AG09319 (cell line): ENCODE data around the gene VSIG10L.

Experiments used
- DNase-seq: peaks from one replicate; pipeline ENCODE4 v3.0.0-alpha.2; 2010; ENCODE audit warnings: low read depth; ENCODE audit errors: extremely low read depth
- TF ChIP-seq, protein P1 (sequence below): IDR thresholded peaks from 2 replicates; pipeline ENCODE4 v1.5.1; 2011; ENCODE audit warnings: low read depth, mild to moderate bottlenecking, inconsistent platforms, low read length, moderate library complexity

Gene VSIG10L

DNA sequence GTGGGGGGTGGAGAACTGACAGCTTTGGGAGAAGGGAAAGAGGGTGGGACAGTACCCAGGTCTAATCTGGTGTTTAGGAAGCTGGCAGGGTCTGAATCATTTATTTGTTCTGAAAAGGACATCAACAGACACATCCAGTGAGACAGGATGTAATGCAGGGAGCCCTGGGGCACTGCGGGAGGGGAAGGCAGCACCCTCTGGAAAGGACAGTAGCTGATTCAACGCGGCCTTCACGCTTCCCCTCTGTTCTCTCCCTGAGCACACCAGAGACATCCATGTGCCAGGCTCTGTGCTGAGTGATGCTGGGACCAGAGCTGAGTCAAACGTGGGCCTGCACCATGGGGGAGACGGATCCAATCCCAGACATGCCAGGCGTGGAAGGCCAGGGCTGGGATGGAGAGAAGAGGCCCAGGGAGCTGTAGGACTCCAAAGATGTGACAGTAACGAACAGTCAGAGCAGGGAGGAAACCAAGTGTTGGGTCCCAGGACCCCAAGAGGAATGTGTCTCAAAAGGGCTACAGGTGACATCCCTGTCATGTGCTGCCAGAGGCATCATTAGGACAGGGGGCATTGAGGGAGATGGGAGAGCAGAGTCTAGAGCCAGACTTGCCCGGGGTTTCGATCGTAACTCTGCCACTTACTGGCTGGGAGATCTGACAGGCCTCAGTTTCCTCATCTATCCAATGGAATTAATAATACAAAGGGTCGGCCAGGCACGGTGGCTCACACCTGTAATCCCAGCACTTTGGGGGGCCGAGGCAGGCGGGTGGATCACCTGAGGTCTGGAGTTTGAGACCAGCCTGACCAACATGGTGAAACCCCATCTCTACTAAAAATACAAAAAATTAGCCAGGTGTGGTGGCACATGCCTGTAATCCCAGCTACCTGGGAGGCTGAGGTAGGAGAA, 22.5 kb upstream of the VSIG10L start:
- DNase-seq = no peak
- TF ChIP-seq, protein P1, sequence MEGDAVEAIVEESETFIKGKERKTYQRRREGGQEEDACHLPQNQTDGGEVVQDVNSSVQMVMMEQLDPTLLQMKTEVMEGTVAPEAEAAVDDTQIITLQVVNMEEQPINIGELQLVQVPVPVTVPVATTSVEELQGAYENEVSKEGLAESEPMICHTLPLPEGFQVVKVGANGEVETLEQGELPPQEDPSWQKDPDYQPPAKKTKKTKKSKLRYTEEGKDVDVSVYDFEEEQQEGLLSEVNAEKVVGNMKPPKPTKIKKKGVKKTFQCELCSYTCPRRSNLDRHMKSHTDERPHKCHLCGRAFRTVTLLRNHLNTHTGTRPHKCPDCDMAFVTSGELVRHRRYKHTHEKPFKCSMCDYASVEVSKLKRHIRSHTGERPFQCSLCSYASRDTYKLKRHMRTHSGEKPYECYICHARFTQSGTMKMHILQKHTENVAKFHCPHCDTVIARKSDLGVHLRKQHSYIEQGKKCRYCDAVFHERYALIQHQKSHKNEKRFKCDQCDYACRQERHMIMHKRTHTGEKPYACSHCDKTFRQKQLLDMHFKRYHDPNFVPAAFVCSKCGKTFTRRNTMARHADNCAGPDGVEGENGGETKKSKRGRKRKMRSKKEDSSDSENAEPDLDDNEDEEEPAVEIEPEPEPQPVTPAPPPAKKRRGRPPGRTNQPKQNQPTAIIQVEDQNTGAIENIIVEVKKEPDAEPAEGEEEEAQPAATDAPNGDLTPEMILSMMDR = no peak

GRCh38 chr19:51361239-51361638, 19.3 kb upstream of the VSIG10L start:
- no peak for DNase-seq
- TF ChIP-seq, protein P1 = no peak

GRCh38 chr19:51359294-51359693, 17.4 kb upstream of the VSIG10L start:
- peak; percentile 56 for DNase-seq
- TF ChIP-seq, protein P1 = no peak

DNA sequence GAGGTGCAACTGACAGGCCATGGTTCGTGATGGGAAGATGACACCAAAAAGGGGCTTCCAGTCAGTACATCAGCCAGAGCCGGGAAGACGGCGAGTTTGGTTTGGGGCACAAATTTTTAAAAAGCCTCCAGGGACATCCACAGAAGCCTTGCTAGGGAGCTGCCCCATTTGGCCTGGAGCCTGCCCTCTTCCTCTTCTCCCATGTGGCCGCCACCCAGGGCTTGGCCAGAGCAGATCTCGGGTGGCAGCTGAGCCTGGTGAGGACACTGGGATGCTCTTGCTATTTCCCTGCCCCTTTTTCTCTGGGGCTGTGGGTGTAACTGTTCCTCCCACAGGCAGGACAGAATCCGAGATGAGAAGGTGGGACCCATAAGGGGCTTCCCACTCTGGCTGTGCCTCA, 16.0 kb upstream of the VSIG10L start:
- no peak for DNase-seq
- TF ChIP-seq, protein P1 = no peak

DNA sequence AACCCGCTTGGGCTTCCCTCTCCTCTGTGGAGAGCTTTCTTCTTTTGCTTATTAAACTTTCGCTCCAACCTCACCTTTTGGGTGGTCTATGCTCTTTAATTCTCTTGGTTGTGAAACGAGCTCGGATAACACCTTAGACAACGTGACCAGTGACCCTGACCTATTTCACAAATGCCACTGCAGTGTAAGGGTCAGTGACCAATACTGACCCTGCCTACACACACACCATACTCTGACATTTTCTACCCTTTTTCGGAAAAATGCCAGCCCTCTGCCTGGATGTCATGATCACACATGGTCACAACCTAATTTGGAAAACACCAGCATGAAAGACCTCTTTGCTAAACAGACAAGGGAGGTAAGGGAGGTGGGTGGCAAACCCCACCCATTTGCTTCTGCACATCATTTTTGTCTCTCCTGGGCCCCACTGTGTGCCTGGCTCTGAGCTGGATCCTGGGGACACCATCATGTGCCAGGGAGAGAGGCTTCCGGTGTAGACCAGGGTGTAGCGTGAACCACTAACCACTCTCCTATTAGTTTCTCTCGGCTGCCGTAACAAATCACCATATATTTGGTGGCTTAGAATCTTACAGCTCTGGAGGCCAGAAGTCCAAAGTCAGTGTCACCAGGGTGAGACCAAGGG, 14.3 kb upstream of the VSIG10L start:
- no peak for DNase-seq
- TF ChIP-seq, protein P1 = no peak

DNA sequence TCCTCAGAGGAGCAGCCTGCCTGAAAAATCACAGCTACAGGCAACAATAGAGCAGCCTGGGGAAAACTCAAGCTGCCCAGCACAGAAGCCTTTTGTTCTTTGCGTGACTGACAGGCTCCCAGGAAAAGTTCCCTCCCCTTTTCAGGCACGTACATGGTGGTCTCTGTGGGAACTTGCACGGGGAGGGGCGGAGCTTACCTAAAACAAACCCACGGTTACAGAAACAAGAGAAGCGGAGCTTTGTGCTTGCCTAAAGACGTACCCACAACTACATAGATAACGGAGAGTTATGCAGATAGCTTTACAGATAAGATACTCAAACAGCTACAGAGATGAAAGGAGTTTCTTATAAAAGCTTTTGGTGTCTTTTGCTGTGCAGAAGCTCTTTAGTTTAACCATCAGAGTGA, 12.8 kb upstream of the VSIG10L start:
- TF ChIP-seq, protein P1 = no peak
- no peak for DNase-seq

DNA sequence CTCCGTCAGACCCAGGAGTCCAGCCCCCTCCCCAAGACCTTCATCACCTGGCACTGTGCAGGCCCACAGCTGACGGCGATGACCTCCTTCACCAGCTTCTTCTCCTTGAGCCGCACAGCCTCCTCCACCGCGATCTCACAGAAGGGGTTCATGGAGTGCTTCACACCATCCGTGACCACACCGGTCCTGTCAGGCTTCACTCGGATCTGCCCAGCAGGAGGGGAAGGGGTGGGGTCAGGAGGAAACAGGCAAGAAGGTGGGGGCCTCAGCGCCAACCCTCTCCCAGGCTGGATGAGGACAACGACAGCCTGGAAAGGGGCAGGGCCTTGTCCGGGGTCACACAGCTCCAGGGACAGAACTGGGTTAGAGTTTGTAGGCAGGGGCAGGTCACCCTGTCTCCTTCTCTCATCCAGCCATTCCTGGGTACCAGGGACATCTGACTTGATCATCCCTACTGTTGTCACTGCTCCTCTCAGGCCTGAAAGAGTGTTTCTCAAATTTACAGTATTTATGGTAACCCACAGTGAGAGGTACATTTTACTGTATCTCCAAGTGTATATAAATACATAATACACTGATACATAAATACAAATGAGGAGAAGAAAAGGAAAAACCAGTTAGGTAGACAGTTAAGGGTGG, 12.3 kb upstream of the VSIG10L start:
- no peak for DNase-seq
- TF ChIP-seq, protein P1 = no peak
